Nephron progenitor cell (in vitro differentiated cells): ENCODE results near the gene STOX2.

Experiments used
- DNase-seq: peaks from one replicate; pipeline ENCODE4 v3.0.0; 2021
- H3K27ac Mint-ChIP-seq: 2 replicates; pipeline ENCODE4 v1.8.0; 2021; ENCODE audit warnings: mild to moderate bottlenecking, moderate library complexity, mixed read lengths
- H3K27me3 Mint-ChIP-seq: 2 replicates; pipeline ENCODE4 v1.8.0; 2021; ENCODE audit warnings: mild to moderate bottlenecking, low read depth, mixed read lengths; ENCODE audit not compliant: poor library complexity
- H3K36me3 Mint-ChIP-seq: 2 replicates; pipeline ENCODE4 v1.8.0; 2021; ENCODE audit warnings: low read depth, mixed read lengths
- H3K4me1 Mint-ChIP-seq: 2 replicates; pipeline ENCODE4 v1.8.0; 2021; ENCODE audit warnings: mixed read lengths
- H3K4me3 Mint-ChIP-seq: 2 replicates; pipeline ENCODE4 v1.8.0; 2021; ENCODE audit warnings: mild to moderate bottlenecking, moderate library complexity, mixed read lengths
- H3K9me3 Mint-ChIP-seq: 2 replicates; pipeline ENCODE4 v1.8.0; 2021; ENCODE audit warnings: mild to moderate bottlenecking, moderate library complexity, mixed read lengths
- TF ChIP-seq, protein P1 (sequence below): fragments of 200-600 bp; sonication (generic); IDR thresholded peaks from 2 replicates; pipeline ENCODE4 v1.5.0; 2021; ENCODE audit warnings: antibody characterized with exemption

STOX2 gene

DNA sequence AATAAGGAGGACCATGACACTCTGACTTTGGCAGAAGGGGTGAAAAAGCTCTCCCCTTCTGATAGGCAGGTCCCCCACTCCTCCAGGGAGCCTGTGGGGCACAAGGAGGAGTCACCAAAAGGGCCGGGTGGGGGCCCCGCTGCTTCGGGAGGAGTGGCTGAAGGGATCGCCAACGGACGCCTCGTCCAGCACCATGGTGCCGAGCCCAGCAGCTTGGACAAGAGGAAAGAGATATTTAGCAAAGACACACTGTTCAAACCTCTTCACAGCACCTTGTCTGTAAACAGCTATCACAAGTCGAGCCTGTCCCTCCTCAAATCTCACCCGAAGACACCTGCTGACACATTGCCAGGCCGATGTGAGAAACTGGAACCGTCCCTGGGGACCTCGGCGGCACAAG is 105.6 kb downstream of the STOX2 start:
- Mint-ChIP-seq H3K9me3 (peaks cover 11% of the 10 kb centered on the region), H3K4me1 (peaks cover 42% of the 10 kb centered on the region), H3K27ac (no peak overlapping the region), H3K27me3 (no peaks in the 10 kb centered on the region), H3K36me3 (peaks cover 70% of the 10 kb centered on the region), H3K4me3 (no peak overlapping the region)
- no peak for DNase-seq
- TF ChIP-seq, protein P1, sequence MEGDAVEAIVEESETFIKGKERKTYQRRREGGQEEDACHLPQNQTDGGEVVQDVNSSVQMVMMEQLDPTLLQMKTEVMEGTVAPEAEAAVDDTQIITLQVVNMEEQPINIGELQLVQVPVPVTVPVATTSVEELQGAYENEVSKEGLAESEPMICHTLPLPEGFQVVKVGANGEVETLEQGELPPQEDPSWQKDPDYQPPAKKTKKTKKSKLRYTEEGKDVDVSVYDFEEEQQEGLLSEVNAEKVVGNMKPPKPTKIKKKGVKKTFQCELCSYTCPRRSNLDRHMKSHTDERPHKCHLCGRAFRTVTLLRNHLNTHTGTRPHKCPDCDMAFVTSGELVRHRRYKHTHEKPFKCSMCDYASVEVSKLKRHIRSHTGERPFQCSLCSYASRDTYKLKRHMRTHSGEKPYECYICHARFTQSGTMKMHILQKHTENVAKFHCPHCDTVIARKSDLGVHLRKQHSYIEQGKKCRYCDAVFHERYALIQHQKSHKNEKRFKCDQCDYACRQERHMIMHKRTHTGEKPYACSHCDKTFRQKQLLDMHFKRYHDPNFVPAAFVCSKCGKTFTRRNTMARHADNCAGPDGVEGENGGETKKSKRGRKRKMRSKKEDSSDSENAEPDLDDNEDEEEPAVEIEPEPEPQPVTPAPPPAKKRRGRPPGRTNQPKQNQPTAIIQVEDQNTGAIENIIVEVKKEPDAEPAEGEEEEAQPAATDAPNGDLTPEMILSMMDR, result no peak

DNA sequence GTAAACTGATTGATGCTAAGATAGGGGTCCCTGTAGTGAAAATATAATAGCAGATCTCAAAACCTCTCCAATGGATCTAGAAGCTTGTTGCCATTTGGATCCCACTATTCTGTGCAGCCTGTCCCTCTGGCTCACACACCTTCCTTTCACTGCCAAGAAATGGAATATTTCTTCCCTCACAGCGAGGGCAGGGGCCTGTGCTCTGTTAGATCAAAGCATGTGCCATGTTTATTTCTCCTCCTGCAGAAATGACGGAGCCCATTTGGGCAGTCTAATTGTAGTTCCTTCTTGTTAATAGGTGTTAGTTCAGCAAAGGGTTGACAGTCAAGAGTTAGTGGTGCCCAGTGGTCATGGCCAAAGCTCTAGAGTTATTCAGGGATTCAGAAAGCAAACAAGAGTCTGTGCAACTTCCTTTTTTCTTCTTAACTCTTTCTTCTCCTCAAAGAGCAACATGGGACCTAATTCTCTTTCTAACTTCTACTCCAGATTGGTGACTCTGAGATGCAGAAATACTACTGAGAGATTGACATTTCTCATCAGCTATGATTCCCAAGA is 106.8 kb downstream of the STOX2 start:
- peaks cover 50% of the 10 kb centered on the region for H3K4me1 Mint-ChIP-seq
- peaks cover 65% of the 10 kb centered on the region for H3K36me3 Mint-ChIP-seq
- no peak overlapping the region for H3K4me3 Mint-ChIP-seq
- TF ChIP-seq, protein P1, result no peak
- no peak for DNase-seq
- H3K9me3 Mint-ChIP-seq, result peaks cover 7% of the 10 kb centered on the region
- H3K27ac Mint-ChIP-seq, result no peak overlapping the region
- no peaks in the 10 kb centered on the region for H3K27me3 Mint-ChIP-seq

DNA sequence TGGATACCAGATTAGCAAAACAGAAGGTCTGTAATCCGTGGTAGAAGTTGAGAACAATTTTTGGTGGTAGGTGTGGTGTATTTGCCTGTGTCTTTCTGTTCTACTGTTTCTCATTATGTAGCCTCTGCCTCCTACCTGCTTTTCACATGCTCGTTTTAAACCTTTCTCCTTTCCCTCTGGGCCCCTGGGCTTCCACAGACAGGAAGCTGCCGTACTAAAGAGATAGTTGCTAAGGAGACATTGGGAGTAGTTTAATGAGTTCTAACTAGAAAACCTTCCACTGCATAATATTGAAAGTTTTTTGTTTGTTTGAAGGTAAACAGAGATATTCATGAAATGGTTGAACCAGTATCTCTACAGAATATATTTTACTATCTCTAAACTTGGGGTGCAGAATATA is 107.8 kb downstream of the STOX2 start:
- Mint-ChIP-seq H3K9me3 (peaks cover 7% of the 10 kb centered on the region), H3K27ac (peak overlapping the region; percentile 40), H3K4me3 (peak overlapping the region; percentile 67), H3K4me1 (peaks cover 61% of the 10 kb centered on the region), H3K36me3 (peaks cover 59% of the 10 kb centered on the region), H3K27me3 (no peaks in the 10 kb centered on the region)
- TF ChIP-seq, protein P1, result no peak
- DNase-seq, result no peak

DNA sequence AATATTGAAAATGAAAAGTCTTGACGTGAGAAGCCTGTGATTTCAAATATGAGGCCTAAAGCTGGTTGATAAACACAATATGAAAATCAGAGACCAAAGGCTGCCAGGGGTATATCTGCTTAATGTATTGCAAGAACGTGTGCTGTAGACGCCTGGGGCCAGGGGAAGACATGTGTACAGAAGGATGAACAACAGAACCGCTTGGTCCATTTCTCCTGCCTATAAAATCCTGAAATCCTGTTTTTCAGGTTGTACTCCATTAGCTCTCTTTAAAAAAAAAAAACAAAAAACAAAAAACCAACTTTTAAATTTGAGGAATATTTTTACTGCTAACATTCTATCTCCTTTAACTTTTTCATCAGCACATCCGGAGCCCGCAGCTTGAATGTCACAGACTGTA is 109.2 kb downstream of the STOX2 start:
- Mint-ChIP-seq H3K27me3 (no peaks in the 10 kb centered on the region), H3K27ac (no peak overlapping the region), H3K36me3 (peaks cover 56% of the 10 kb centered on the region), H3K4me3 (no peak overlapping the region), H3K9me3 (peaks cover 1% of the 10 kb centered on the region), H3K4me1 (peaks cover 66% of the 10 kb centered on the region)
- no peak for DNase-seq
- TF ChIP-seq, protein P1, result no peak

DNA sequence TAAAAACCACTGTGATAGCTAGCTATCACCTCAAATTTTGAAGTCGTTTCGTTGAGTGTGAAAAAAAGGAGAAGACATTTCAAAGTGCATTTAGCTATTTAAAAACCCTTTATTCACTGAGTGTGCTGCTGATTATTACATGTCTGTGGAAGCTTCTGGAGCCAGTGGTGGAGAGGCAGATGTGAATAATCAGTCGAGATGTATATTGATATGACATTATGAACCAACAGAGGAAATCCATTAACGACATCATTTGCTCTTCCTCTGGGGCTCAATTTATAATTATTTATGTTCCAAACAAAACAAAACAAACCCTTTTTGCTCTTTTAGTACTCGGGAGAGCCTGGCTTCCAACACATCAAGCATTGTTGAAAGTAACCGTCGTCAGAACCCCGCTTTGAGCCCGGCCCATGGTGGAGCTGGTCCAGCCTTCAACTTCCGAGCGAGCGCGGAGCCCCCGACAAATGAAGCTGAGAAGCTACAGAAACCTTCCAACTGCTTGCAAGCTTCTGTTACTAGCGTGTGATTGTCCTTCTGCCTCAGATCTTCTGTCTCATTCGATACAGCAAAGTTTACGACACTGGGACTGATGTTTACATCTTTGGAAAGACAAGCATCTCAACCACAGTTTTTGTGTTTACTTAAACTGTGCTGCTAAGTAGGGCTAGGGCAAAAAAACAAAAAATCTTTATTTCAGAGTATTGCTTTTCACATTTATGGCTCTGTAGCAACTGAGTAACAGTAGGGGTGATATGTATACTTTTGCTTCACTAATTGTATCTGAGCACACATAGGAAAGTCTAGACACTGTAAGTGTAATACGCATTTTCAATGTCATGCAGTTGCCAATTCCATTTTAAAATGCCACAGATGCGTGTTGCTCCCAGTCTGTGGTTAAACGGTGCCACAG is 111.9 kb downstream of the STOX2 start:
- peaks cover 39% of the 10 kb centered on the region for H3K36me3 Mint-ChIP-seq
- H3K4me1 Mint-ChIP-seq, result peaks cover 56% of the 10 kb centered on the region
- no peak for DNase-seq
- no peaks in the 10 kb centered on the region for H3K9me3 Mint-ChIP-seq
- TF ChIP-seq, protein P1, result no peak
- H3K27me3 Mint-ChIP-seq, result no peaks in the 10 kb centered on the region
- no peak overlapping the region for H3K4me3 Mint-ChIP-seq
- peak overlapping the region; percentile 98 for H3K27ac Mint-ChIP-seq
